ENCODE results near the gene WASHC2A.
"Not testable (repeated sequence)": the region's sequence is repeated elsewhere in the genome, so short reads cannot be mapped to it uniquely, and the experiment has no call there.

- TF ChIP-seq POLR2A, CTCF, POLR2AphosphoS5, EP300 (IDR thresholded peaks at IDR 0.05): not testable (repeated sequence)
These were observed 23.6 kb downstream of the WASHC2A start for GRCh38 chr10:50091304-50091703.

Measured in upper lobe of left lung (tissue), 4 donors.